Measurements from ENCODE around the gene CELA1. TPM values are rescaled to one million over a fixed set of nuclear protein-coding genes. Genes with fewer than 3 reads are reported as not detected.

Gene CELA1
- total RNA-seq (ENCODE audit: low replicate concordance), result not detected in 2 replicates

GRCh38 chr12:51346581-51346980, at the start of gene CELA1:
TSS of gene CELA1 (minus strand) at chr12:51346679. CDS start at chr12:51346638, 41 bp downstream.

GRCh38 chr12:51391283-51392123, 45.0 kb upstream of the CELA1 start, which contains the start of gene GALNT6:
TSS of gene GALNT6 (minus strand) at chr12:51391406. CDS start at chr12:51379781, 11,625 bp downstream.

GRCh38 chr12:51323966-51324895, 22.2 kb downstream of the CELA1 start, which contains the start of gene BIN2:
TSS of gene BIN2 (minus strand) at chr12:51324174. CDS start at chr12:51324102, 72 bp downstream.

Other genes with a start within 250 kb of the CELA1 start
- gene TFCP2, start 173.5 kb downstream of the CELA1 start, total RNA-seq (ENCODE audit: low replicate concordance), result 4.3 and 7.1 TPM in 2 replicates
- 0.47 and 1.5 TPM in 2 replicates for gene POU6F1, start 128.6 kb downstream of the CELA1 start, total RNA-seq (ENCODE audit: low replicate concordance)
- gene DAZAP2, start 107.9 kb downstream of the CELA1 start, total RNA-seq (ENCODE audit: low replicate concordance), result 40.5 and 51.3 TPM in 2 replicates
- gene SMAGP, start 76.3 kb downstream of the CELA1 start, total RNA-seq (ENCODE audit: low replicate concordance), result 5.4 and 6.8 TPM in 2 replicates
- not detected in 2 replicates for gene BIN2, start 22.5 kb downstream of the CELA1 start, total RNA-seq (ENCODE audit: low replicate concordance)
- gene GALNT6, start 44.7 kb upstream of the CELA1 start, total RNA-seq (ENCODE audit: low replicate concordance), result 0.75 and 4.7 TPM in 2 replicates
- gene SLC4A8, start 78.2 kb upstream of the CELA1 start, total RNA-seq (ENCODE audit: low replicate concordance), result 0.08 and 0.59 TPM in 2 replicates
- 0.23 and 27.5 TPM in 2 replicates for gene SCN8A, start 244.6 kb upstream of the CELA1 start, total RNA-seq (ENCODE audit: low replicate concordance)